ENCODE measurements around the gene PAOX.
A peak's percentile ranks its signal among the peaks of the same experiment; 100 is the strongest.

Gene PAOX

GRCh38 chr10:133379152-133379800, at the start of gene PAOX:
PAOX (plus strand) TSS chr10:133379262; CDS start chr10:133379317, 55 bp downstream.
- DNase-seq (ENCODE audit: low spot score), result peak; percentile 88

GRCh38 chr10:133329491-133330202, 49.4 kb upstream of the PAOX start:
- peak; percentile 93 for DNase-seq (ENCODE audit: low spot score)

- no peak for DNase-seq (ENCODE audit: low spot score)
These were observed 45.9 kb upstream of the PAOX start for GRCh38 chr10:133332936-133333699.

- no peak for DNase-seq (ENCODE audit: low spot score)
These were observed 44.4 kb upstream of the PAOX start for GRCh38 chr10:133334503-133335245.

- no peak for DNase-seq (ENCODE audit: low spot score)
These were observed 43.6 kb upstream of the PAOX start for GRCh38 chr10:133335246-133336117.

- no peak for DNase-seq (ENCODE audit: low spot score)
These were observed 42.9 kb upstream of the PAOX start for GRCh38 chr10:133336118-133336576.

GRCh38 chr10:133336577-133337369, 42.3 kb upstream of the PAOX start, which contains the start of gene CALY:
CALY (minus strand) TSS chr10:133336896; CDS start chr10:133328989, 7,907 bp downstream.
- peak; percentile 67 for DNase-seq (ENCODE audit: low spot score)

GRCh38 chr10:133337370-133337725, 41.7 kb upstream of the PAOX start:
- no peak for DNase-seq (ENCODE audit: low spot score)

GRCh38 chr10:133338080-133339071, 40.7 kb upstream of the PAOX start:
- no peak for DNase-seq (ENCODE audit: low spot score)

- DNase-seq (ENCODE audit: low spot score), result no peak
These were observed 39.2 kb upstream of the PAOX start for GRCh38 chr10:133339708-133340380.

GRCh38 chr10:133341983-133342382, 37.1 kb upstream of the PAOX start:
- DNase-seq (ENCODE audit: low spot score), result no peak

- DNase-seq (ENCODE audit: low spot score), result no peak
These were observed 36.1 kb upstream of the PAOX start for GRCh38 chr10:133342942-133343341.

GRCh38 chr10:133343558-133343957, 35.5 kb upstream of the PAOX start:
- DNase-seq (ENCODE audit: low spot score), result no peak

GRCh38 chr10:133344236-133344635, 34.8 kb upstream of the PAOX start:
- DNase-seq (ENCODE audit: low spot score), result no peak

GRCh38 chr10:133346413-133346812, 32.6 kb upstream of the PAOX start:
- no peak for DNase-seq (ENCODE audit: low spot score)

- DNase-seq (ENCODE audit: low spot score), result peak; percentile 80
These were observed 31.1 kb upstream of the PAOX start for GRCh38 chr10:133347710-133348517.

GRCh38 chr10:133349160-133349568, 29.9 kb upstream of the PAOX start:
- no peak for DNase-seq (ENCODE audit: low spot score)
